Cardiac muscle cell (in vitro differentiated cells and primary cell): ENCODE data around the gene ADIPOQ. TPM values are rescaled to one million over a fixed set of nuclear protein-coding genes. Genes with fewer than 3 reads are reported as not detected.
"Not testable (repeated sequence)": the region's sequence is repeated elsewhere in the genome, so short reads cannot be mapped to it uniquely, and the experiment has no call there.

Experiments
- DNase-seq, 2 donors: peaks; one replicate each; pipeline versions ENCODE4 v3.0.0 to v3.0.0-alpha.2; 2010 to 2017; ENCODE audit warnings: low read depth in 1 of 2, low spot score in 1 of 2
- H3K27ac ChIP-seq: fragments of 200-600 bp; sonication (generic); 2 replicates; pipeline ENCODE4 v1.5.1; 2016
- H3K27me3 ChIP-seq: fragments of 200-600 bp; sonication (generic); 2 replicates; pipeline ENCODE4 v1.6.0; 2016; ENCODE audit warnings: control low read depth
- H3K36me3 ChIP-seq: fragments of 200-600 bp; sonication (generic); 2 replicates; pipeline ENCODE4 v1.5.1; 2016; ENCODE audit warnings: control low read depth
- H3K4me1 ChIP-seq: fragments of 200-600 bp; sonication (generic); 2 replicates; pipeline ENCODE4 v1.8.1; 2017; ENCODE audit warnings: low read depth, mild to moderate bottlenecking, mixed run types
- H3K4me3 ChIP-seq: fragments of 200-600 bp; sonication (generic); 2 replicates; pipeline ENCODE4 v1.5.1; 2016; ENCODE audit warnings: mild to moderate bottlenecking
- H3K9me3 ChIP-seq: fragments of 200-600 bp; sonication (generic); 2 replicates; pipeline ENCODE4 v1.5.1; 2017; ENCODE audit warnings: low read depth, mild to moderate bottlenecking, control low read depth
- polyA plus RNA-seq: library from polyadenylated mRNA; unstranded; fragments of >200 nt; fragmentation: Nextera tagmentation; extraction: Ambion mirVana; gene quantifications from 2 replicates; pipeline ENCODE4 v1.2.1, GENCODE V29; 2016
- total RNA-seq: library from RNA; depleted of rRNA; stranded (reverse); fragments of >200 nt; gene quantifications from 2 replicates; pipeline ENCODE4 v1.2.3, GENCODE V29; 2016
- TF ChIP-seq, protein P1 (sequence below): IDR thresholded peaks from 2 replicates; pipeline ENCODE4 v1.5.1; 2012; ENCODE audit warnings: low read depth, mild to moderate bottlenecking, low read length

ADIPOQ gene
- total and polyA plus RNA-seq, 2 experiments from 2014 or later = not detected

DNA sequence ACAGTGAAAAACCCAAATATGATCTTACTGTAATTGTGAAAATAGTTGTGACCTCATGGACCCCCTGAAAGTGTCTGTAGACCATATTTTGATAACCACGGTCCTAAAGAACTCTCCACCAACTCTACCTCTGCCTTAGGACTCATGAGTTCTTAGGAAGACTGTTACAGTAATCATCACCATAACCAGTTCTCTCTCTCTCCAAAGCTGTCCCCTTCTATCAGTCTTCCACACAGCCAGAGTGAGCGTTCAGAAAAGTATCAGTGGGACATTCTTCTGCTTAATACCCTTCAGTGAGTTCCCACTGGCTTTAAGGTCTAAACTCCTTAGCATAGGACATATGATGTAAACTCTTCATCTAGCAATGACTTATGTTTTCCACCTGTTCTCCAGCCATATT is 60.2 kb downstream of the ADIPOQ start:
- TF ChIP-seq, protein P1, sequence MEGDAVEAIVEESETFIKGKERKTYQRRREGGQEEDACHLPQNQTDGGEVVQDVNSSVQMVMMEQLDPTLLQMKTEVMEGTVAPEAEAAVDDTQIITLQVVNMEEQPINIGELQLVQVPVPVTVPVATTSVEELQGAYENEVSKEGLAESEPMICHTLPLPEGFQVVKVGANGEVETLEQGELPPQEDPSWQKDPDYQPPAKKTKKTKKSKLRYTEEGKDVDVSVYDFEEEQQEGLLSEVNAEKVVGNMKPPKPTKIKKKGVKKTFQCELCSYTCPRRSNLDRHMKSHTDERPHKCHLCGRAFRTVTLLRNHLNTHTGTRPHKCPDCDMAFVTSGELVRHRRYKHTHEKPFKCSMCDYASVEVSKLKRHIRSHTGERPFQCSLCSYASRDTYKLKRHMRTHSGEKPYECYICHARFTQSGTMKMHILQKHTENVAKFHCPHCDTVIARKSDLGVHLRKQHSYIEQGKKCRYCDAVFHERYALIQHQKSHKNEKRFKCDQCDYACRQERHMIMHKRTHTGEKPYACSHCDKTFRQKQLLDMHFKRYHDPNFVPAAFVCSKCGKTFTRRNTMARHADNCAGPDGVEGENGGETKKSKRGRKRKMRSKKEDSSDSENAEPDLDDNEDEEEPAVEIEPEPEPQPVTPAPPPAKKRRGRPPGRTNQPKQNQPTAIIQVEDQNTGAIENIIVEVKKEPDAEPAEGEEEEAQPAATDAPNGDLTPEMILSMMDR = no peak
- Histone ChIP-seq H3K27ac (no peak overlapping the region), H3K36me3 (no peaks in the 10 kb centered on the region), H3K9me3 (no peaks in the 10 kb centered on the region), H3K27me3 (no peaks in the 10 kb centered on the region), H3K4me1 (no peaks in the 10 kb centered on the region), H3K4me3 (no peak overlapping the region)
- DNase-seq = no peak

DNA sequence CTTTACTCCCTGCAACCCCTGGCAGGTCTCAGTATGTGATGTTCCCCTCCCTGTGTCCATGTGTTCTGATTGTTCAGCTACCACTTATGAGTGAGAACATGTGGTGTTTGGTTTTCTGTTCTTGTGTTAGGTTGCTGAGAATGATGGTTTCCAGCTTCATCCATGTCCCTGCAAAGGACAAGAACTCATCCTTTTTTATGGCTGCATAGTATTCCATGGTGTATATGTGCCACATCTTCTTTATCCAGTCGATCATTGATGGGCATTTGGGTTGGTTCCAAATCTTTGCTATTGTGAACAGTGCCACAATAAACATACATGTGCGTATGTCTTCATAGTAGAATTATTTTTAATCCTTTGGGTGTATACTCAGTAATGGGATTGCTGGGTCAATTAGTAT is 61.2 kb downstream of the ADIPOQ start:
- H3K4me3 ChIP-seq, H3K4me1 ChIP-seq, H3K27ac ChIP-seq: not testable (repeated sequence)

DNA sequence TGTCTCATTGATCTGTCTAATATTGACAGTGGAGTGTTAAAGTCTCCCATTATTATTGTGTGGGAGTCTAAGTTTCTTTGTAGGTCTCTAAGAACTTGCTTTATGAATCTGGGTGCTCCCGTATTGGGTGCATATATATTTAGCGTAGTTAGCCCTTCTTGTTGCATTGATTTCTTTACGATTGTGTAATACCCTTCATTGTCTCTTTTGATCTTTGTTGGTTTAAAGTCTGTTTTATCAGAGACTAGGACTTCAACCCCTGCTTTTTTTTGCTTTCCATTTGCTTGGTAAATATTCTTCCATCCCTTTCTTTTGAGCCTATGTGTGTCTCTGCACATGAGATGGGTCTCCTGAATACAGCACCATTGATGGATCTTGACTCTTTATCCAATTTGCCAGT is 64.6 kb downstream of the ADIPOQ start:
- not testable (repeated sequence) for H3K4me3 ChIP-seq, DNase-seq

More for the DNA sequence above, 61.2 kb downstream of the ADIPOQ start:
- H3K27me3 ChIP-seq, DNase-seq, H3K36me3 ChIP-seq, H3K9me3 ChIP-seq: not testable (repeated sequence)

More for the DNA sequence above, 64.6 kb downstream of the ADIPOQ start:
- not testable (repeated sequence) for H3K27ac ChIP-seq, H3K9me3 ChIP-seq, H3K4me1 ChIP-seq, H3K27me3 ChIP-seq, H3K36me3 ChIP-seq

Other genes starting within 250 kb of the ADIPOQ start
- not detected in 2 replicates for gene AHSG, start 229.7 kb upstream of the ADIPOQ start, total RNA-seq
- 0.59 TPM in 1 of 2 replicates, not detected in the other for gene AHSG, start 229.7 kb upstream of the ADIPOQ start, polyA plus RNA-seq
- not detected in 2 replicates for gene FETUB, start 202.3 kb upstream of the ADIPOQ start, total RNA-seq
- gene FETUB, start 202.3 kb upstream of the ADIPOQ start, polyA plus RNA-seq = not detected in 2 replicates
- not detected in 2 replicates for gene HRG, start 176.7 kb upstream of the ADIPOQ start, total RNA-seq
- not detected in 2 replicates for gene HRG, start 176.7 kb upstream of the ADIPOQ start, polyA plus RNA-seq
- not detected in 2 replicates for gene KNG1, start 125.4 kb upstream of the ADIPOQ start, total RNA-seq
- not detected in 2 replicates for gene KNG1, start 125.4 kb upstream of the ADIPOQ start, polyA plus RNA-seq
- 621 and 911 TPM in 2 replicates for gene EIF4A2, start 59.1 kb upstream of the ADIPOQ start, total RNA-seq
- gene EIF4A2, start 59.1 kb upstream of the ADIPOQ start, polyA plus RNA-seq = 359 and 471 TPM in 2 replicates
- gene RFC4, start 36.2 kb upstream of the ADIPOQ start, total RNA-seq = 23.0 and 37.5 TPM in 2 replicates
- gene RFC4, start 36.2 kb upstream of the ADIPOQ start, polyA plus RNA-seq = 34.0 and 47.4 TPM in 2 replicates
- 70.1 and 123 TPM in 2 replicates for gene ST6GAL1, start 87.8 kb downstream of the ADIPOQ start, total RNA-seq
- gene ST6GAL1, start 87.8 kb downstream of the ADIPOQ start, polyA plus RNA-seq = 62.9 and 64.3 TPM in 2 replicates